Immature natural killer cell (primary cell): ENCODE measurements around the gene ARMC12. TPM values are rescaled to one million over a fixed set of nuclear protein-coding genes. Genes with fewer than 3 reads are reported as not detected.
"Not testable (repeated sequence)": the region's sequence is repeated elsewhere in the genome, so short reads cannot be mapped to it uniquely, and the experiment has no call there.

Experiments
- DNase-seq, 3 donors: peaks; one replicate each; pipeline ENCODE4 v3.0.0; 2022; ENCODE audit warnings: mixed read lengths in 1 of 3
- H3K27ac Mint-ChIP-seq, 6 donors: one replicate each; pipeline ENCODE4 v1.8.0; 2020; ENCODE audit warnings: mixed read lengths in 6 of 6, mild to moderate bottlenecking in 5 of 6, inconsistent platforms in 4 of 6, moderate library complexity in 3 of 6
- H3K27me3 Mint-ChIP-seq, 3 donors: one replicate each; pipeline ENCODE4 v1.8.0; 2020 to 2021; ENCODE audit warnings: low read depth in 3 of 3, mild to moderate bottlenecking in 3 of 3, mixed read lengths in 3 of 3, moderate library complexity in 3 of 3, inconsistent platforms in 1 of 3
- H3K36me3 Mint-ChIP-seq, 3 donors: one replicate each; pipeline ENCODE4 v1.8.0; 2020; ENCODE audit warnings: mixed read lengths in 3 of 3, inconsistent platforms in 2 of 3, mild to moderate bottlenecking in 2 of 3
- H3K4me1 Mint-ChIP-seq, 2 donors: one replicate each; pipeline ENCODE4 v1.8.0; 2020; ENCODE audit warnings: inconsistent platforms in 2 of 2, mild to moderate bottlenecking in 2 of 2, mixed read lengths in 2 of 2, moderate library complexity in 1 of 2
- H3K4me3 Mint-ChIP-seq, 5 donors: one replicate each; pipeline ENCODE4 v1.8.0; 2020; ENCODE audit warnings: mild to moderate bottlenecking in 5 of 5, mixed read lengths in 5 of 5, inconsistent platforms in 3 of 5, moderate library complexity in 3 of 5
- H3K9me3 Mint-ChIP-seq, 6 donors: one replicate each; pipeline ENCODE4 v1.8.0; 2020; ENCODE audit warnings: mild to moderate bottlenecking in 6 of 6, mixed read lengths in 6 of 6, inconsistent platforms in 4 of 6, moderate library complexity in 3 of 6
- polyA plus RNA-seq, 3 donors: library from polyadenylated mRNA; unstranded; fragments of 300-500 nt; fragmentation: Illumina TruSeq; gene quantifications; one replicate each; pipeline ENCODE4 v1.2.3, GENCODE V29; 2021

ARMC12 gene
- polyA plus RNA-seq, 3 donors from 2014 or later: 0.16 TPM; not detected in 2

GRCh38 chr6:35733633-35734032 lies 3.2 kb upstream of the ARMC12 start:
- Mint-ChIP-seq H3K9me3 (no peaks in the 10 kb centered on the region), H3K4me3 (no peak overlapping the region), H3K27me3 (peaks cover 4 to 16% (median 5%) of the 10 kb centered on the region in 3 donors), H3K4me1 (peaks cover 57 to 63% of the 10 kb centered on the region in 2 donors), H3K36me3 (no peaks in the 10 kb centered on the region), H3K27ac (peak overlapping the region in 4 of 6 donors; percentile 13 to 95 (median 34))
- DNase-seq: no peak

- Mint-ChIP-seq H3K27me3 (peaks cover 4 to 15% (median 5%) of the 10 kb centered on the region in 3 donors), H3K27ac (peak overlapping the region in 1 of 6 donors; percentile 13), H3K4me1 (peaks cover 50 to 56% of the 10 kb centered on the region in 2 donors)
- DNase-seq, H3K4me3 Mint-ChIP-seq, H3K36me3 Mint-ChIP-seq, H3K9me3 Mint-ChIP-seq: not testable (repeated sequence)
Measured at GRCh38 chr6:35734319-35734718, 2.5 kb upstream of the ARMC12 start.

GRCh38 chr6:35735452-35735851 lies 1.4 kb upstream of the ARMC12 start:
- peak overlapping the region in 1 of 6 donors; percentile 62 for H3K27ac Mint-ChIP-seq
- H3K9me3 Mint-ChIP-seq: no peaks in the 10 kb centered on the region
- no peaks in the 10 kb centered on the region for H3K36me3 Mint-ChIP-seq
- peaks cover 2 to 15% (median 6%) of the 10 kb centered on the region in 3 donors for H3K27me3 Mint-ChIP-seq
- DNase-seq: no peak
- H3K4me1 Mint-ChIP-seq: peaks cover 38 to 45% of the 10 kb centered on the region in 2 donors
- H3K4me3 Mint-ChIP-seq: no peak overlapping the region

GRCh38 chr6:35736253-35736894 lies 458 bp upstream of the ARMC12 start:
- Mint-ChIP-seq H3K4me3 (no peak overlapping the region), H3K4me1 (peaks cover 31 to 37% of the 10 kb centered on the region in 2 donors)

GRCh38 chr6:35737413-35738211 lies 780 bp downstream of the ARMC12 start:
- peak; percentile 61 to 71 (median 67) for DNase-seq
- Mint-ChIP-seq H3K4me1 (peaks cover 23 to 27% of the 10 kb centered on the region in 2 donors), H3K9me3 (no peaks in the 10 kb centered on the region), H3K27ac (peak overlapping the region in 3 of 6 donors; percentile 17 to 76 (median 41)), H3K4me3 (peak overlapping the region in 1 of 5 donors; percentile 46), H3K27me3 (peaks cover 0 to 3% (median 2%) of the 10 kb centered on the region in 3 donors), H3K36me3 (no peaks in the 10 kb centered on the region)

More at GRCh38 chr6:35736253-35736894, 458 bp upstream of the ARMC12 start:
- peak; percentile 74 to 81 (median 79) for DNase-seq
- Mint-ChIP-seq H3K9me3 (no peaks in the 10 kb centered on the region), H3K36me3 (no peaks in the 10 kb centered on the region), H3K27ac (peak overlapping the region in 2 of 6 donors; percentile 23 to 74), H3K27me3 (peaks cover under 1 to 10% (median 7%) of the 10 kb centered on the region in 3 donors)

- DNase-seq: no peak
- Mint-ChIP-seq H3K36me3 (no peaks in the 10 kb centered on the region), H3K27me3 (peaks cover 0 to 2% (median 0%) of the 10 kb centered on the region in 3 donors), H3K4me3 (no peak overlapping the region), H3K9me3 (no peaks in the 10 kb centered on the region), H3K4me1 (peaks cover 16 to 20% of the 10 kb centered on the region in 2 donors), H3K27ac (no peak overlapping the region)
Measured at GRCh38 chr6:35739645-35740524, 3.1 kb downstream of the ARMC12 start.

GRCh38 chr6:35742842-35743241 lies 6.0 kb downstream of the ARMC12 start:
- no peak overlapping the region for H3K4me3 Mint-ChIP-seq
- H3K9me3 Mint-ChIP-seq: no peaks in the 10 kb centered on the region
- H3K27ac Mint-ChIP-seq: no peak overlapping the region
- no peak for DNase-seq
- no peaks in the 10 kb centered on the region for H3K4me1 Mint-ChIP-seq
- no peaks in the 10 kb centered on the region for H3K36me3 Mint-ChIP-seq
- H3K27me3 Mint-ChIP-seq: peaks cover 0 to 6% (median 0%) of the 10 kb centered on the region in 3 donors

- H3K4me3 Mint-ChIP-seq: no peak overlapping the region
- peaks cover 0 to 6% (median 1%) of the 10 kb centered on the region in 3 donors for H3K27me3 Mint-ChIP-seq
- no peaks in the 10 kb centered on the region for H3K9me3 Mint-ChIP-seq
- DNase-seq: no peak
- no peak overlapping the region for H3K27ac Mint-ChIP-seq
- H3K36me3 Mint-ChIP-seq: no peaks in the 10 kb centered on the region
- no peaks in the 10 kb centered on the region for H3K4me1 Mint-ChIP-seq
Measured at GRCh38 chr6:35745509-35745908, 8.7 kb downstream of the ARMC12 start.

GRCh38 chr6:35746516-35746915 lies 9.7 kb downstream of the ARMC12 start:
- Mint-ChIP-seq H3K4me3 (no peak overlapping the region), H3K36me3 (no peaks in the 10 kb centered on the region), H3K27me3 (peaks cover 0 to 6% (median 1%) of the 10 kb centered on the region in 3 donors), H3K9me3 (no peaks in the 10 kb centered on the region), H3K27ac (no peak overlapping the region), H3K4me1 (no peaks in the 10 kb centered on the region)
- no peak for DNase-seq

GRCh38 chr6:35747877-35748276 lies 11.0 kb downstream of the ARMC12 start:
- no peak overlapping the region for H3K4me3 Mint-ChIP-seq
- no peaks in the 10 kb centered on the region for H3K36me3 Mint-ChIP-seq
- DNase-seq: no peak
- H3K9me3 Mint-ChIP-seq: no peaks in the 10 kb centered on the region
- no peaks in the 10 kb centered on the region for H3K4me1 Mint-ChIP-seq
- no peak overlapping the region for H3K27ac Mint-ChIP-seq
- H3K27me3 Mint-ChIP-seq: peaks cover 0 to 15% (median 1%) of the 10 kb centered on the region in 3 donors

- no peaks in the 10 kb centered on the region for H3K36me3 Mint-ChIP-seq
- no peaks in the 10 kb centered on the region for H3K9me3 Mint-ChIP-seq
- no peak for DNase-seq
- H3K27me3 Mint-ChIP-seq: peaks cover 0 to 16% (median 1%) of the 10 kb centered on the region in 3 donors
- H3K27ac Mint-ChIP-seq: no peak overlapping the region
- H3K4me3 Mint-ChIP-seq: no peak overlapping the region
- H3K4me1 Mint-ChIP-seq: no peaks in the 10 kb centered on the region
Measured at GRCh38 chr6:35750557-35750956, 13.7 kb downstream of the ARMC12 start.

GRCh38 chr6:35751594-35751993 lies 14.8 kb downstream of the ARMC12 start:
- no peak for DNase-seq
- H3K9me3 Mint-ChIP-seq: no peaks in the 10 kb centered on the region
- no peak overlapping the region for H3K27ac Mint-ChIP-seq
- no peaks in the 10 kb centered on the region for H3K4me1 Mint-ChIP-seq
- peaks cover 1 to 16% (median 1%) of the 10 kb centered on the region in 3 donors for H3K27me3 Mint-ChIP-seq
- H3K4me3 Mint-ChIP-seq: no peak overlapping the region
- H3K36me3 Mint-ChIP-seq: no peaks in the 10 kb centered on the region

- H3K27ac Mint-ChIP-seq: no peak overlapping the region
- H3K4me1 Mint-ChIP-seq: no peaks in the 10 kb centered on the region
- no peak overlapping the region for H3K4me3 Mint-ChIP-seq
- H3K9me3 Mint-ChIP-seq: no peaks in the 10 kb centered on the region
- H3K36me3 Mint-ChIP-seq: no peaks in the 10 kb centered on the region
- peaks cover 1 to 12% (median 2%) of the 10 kb centered on the region in 3 donors for H3K27me3 Mint-ChIP-seq
- DNase-seq: no peak
Measured at GRCh38 chr6:35752330-35752729, 15.5 kb downstream of the ARMC12 start.
